Adrenal gland (tissue), 5 donors: ENCODE results near the gene TPRG1L.

Experiments used
- CTCF ChIP-seq, 6 experiments: fragments of 450-650 bp in 4 of 6; fragments of 200-600 bp in 2 of 6; sonication (generic) in 1 of 6; IDR thresholded peaks; 1 replicate in 5 of 6; 2 replicates in 1 of 6; pipeline versions ENCODE4 v1.5.1 to v1.8.0; 2016 to 2021; ENCODE audit warnings: antibody characterized with exemption in 6 of 6, mild to moderate bottlenecking in 2 of 6, moderate library complexity in 1 of 6
- POLR2A ChIP-seq, 2 donors: fragments of 450-650 bp; IDR thresholded peaks; one replicate each; pipeline ENCODE4 v1.6.1; 2017; ENCODE audit warnings: antibody characterized with exemption in 2 of 2, mild to moderate bottlenecking in 2 of 2, moderate library complexity in 1 of 2
- donor health status: DM: no; HTN: no; CAD: no.

- TF ChIP-seq POLR2A (IDR thresholded peaks at IDR 0.05) (no peak), CTCF (IDR thresholded peaks at IDR 0.05) (peak in 5 of 6 experiments; percentile 7 to 35 (median 25))
Observed at GRCh38 chr1:3614755-3615742, 9.8 kb upstream of the TPRG1L start.
